K562 treated with DMSO at 1 percent for 4 hours (cell line): Measurements from ENCODE around the gene SFXN3. TPM values are rescaled to one million over a fixed set of nuclear protein-coding genes. Genes with fewer than 3 reads are reported as not detected.

Experiments
- total RNA-seq: library from RNA; unstranded; fragments of 300-600 nt; gene quantifications from 2 replicates; pipeline ENCODE4 v1.2.3, GENCODE V29; 2022; ENCODE audit not compliant: insufficient read depth

The SFXN3 gene, protein sequence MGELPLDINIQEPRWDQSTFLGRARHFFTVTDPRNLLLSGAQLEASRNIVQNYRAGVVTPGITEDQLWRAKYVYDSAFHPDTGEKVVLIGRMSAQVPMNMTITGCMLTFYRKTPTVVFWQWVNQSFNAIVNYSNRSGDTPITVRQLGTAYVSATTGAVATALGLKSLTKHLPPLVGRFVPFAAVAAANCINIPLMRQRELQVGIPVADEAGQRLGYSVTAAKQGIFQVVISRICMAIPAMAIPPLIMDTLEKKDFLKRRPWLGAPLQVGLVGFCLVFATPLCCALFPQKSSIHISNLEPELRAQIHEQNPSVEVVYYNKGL
- 1.3 and 3.2 TPM in 2 replicates for total RNA-seq

DNA sequence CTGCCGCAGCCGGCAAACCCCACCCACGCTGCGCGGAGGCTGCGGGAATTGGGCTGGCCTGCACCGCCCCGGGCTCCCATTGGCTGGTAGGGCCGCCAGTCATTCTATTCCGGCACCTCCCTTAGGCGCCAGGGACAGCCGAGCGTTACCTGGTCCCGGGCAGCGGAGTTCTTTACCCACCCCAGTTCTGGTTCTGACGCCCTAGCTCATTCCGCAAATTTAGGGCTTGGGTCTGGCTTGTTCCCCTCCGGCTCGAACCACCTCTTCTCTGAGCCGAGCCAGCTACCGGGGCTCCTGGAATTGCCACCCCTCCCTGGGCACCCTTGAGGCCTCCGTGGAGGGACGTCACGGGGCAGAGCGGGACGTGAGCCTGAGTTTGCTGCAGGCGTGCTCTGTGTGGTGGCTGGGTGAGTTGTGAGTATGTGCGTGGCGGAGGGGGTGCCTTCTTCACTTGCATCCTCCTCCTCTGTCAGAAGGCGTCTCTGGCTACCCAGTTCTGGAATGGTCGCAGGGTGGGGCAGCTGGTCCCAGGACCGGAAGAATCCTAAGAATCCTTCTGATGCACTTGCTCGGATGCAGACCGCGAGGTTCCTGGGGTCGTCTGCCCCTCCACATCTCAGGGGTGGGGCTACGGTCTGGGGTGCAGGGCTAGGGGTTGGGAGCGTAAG, at the start of gene SFXN3, which contains the start of gene PDZD7:
Gene SFXN3, plus strand, starts transcription at position 107 of the 668 bp plus-strand sequence. CDS start 3,461 bp downstream, outside the sequence.
Gene PDZD7, minus strand, starts transcription at position 2 of the 668 bp plus-strand sequence. CDS start 910 bp downstream, outside the sequence.

GRCh38 chr10:100986952-100987684, 43.9 kb upstream of the SFXN3 start, which contains the start of the genes MRPL43 and TWNK:
Gene MRPL43, minus strand, starts transcription at chr10:100987497. Its CDS starts 54 bp downstream, at chr10:100987443.
Gene TWNK, plus strand, starts transcription at chr10:100987543. Its CDS starts 668 bp downstream, at chr10:100988211.

DNA sequence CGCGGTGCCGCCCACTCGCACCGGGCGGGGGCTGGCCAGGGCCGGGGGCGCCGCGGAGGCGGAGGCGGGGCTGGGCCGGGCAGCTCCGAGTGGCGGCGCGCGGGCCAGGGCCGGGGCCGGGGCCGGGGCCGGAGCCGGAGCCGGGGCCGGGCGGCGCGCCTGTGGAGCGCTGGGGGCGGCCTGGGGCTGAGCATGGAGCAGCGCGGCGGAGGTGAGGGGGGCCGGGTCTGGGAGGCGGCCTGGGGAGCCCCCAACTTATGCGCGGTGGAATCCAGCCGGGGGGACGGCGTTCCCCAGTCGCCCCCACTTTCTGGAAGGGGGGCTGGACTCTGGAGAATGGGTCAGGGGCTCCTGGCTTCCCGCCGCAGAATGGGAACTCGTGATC, 31.3 kb upstream of the SFXN3 start, which contains the start of gene LZTS2:
Gene LZTS2, plus strand, starts transcription at position 67 of the 385 bp plus-strand sequence. CDS start 2,731 bp downstream, outside the sequence.

DNA sequence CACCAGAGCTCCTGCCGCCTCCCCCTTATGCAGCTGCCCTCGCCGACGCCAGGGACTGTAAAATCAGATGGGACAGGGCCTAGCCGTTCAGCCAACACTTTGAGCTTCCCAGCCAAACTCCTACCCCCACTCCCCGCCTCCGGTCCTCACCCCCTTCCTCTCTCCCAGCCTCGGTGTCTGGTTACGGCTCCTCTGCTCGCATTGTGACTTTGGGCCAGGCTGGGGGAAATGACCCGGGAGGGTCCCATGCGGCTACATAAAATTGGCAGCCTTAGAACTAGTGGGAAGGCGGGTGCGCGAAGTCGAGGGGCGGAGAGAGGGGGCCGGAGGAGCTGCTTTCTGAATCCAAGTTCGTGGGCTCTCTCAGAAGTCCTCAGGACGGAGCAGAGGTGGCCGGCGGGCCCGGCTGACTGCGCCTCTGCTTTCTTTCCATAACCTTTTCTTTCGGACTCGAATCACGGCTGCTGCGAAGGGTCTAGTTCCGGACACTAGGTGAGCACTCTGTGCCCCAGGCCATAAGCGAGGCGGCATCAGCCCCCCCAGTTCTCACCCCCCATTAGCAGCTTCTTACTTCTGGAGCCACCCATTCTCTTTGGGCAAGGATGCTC, 30.7 kb downstream of the SFXN3 start, which contains the start of gene KAZALD1:
Gene KAZALD1, plus strand, starts transcription at position 366 of the 608 bp plus-strand sequence. CDS start 604 bp downstream, outside the sequence.

Other genes starting within 250 kb of the SFXN3 start
- 7.7 and 13.0 TPM in 2 replicates for gene SLF2, start 118.3 kb upstream of the SFXN3 start, total RNA-seq
- 1.4 and 1.5 TPM in 2 replicates for gene SEMA4G, start 61.7 kb upstream of the SFXN3 start, total RNA-seq
- 39.6 and 47.3 TPM in 2 replicates for gene MRPL43, start 43.7 kb upstream of the SFXN3 start, total RNA-seq
- gene TWNK, start 43.7 kb upstream of the SFXN3 start, total RNA-seq = 4.1 and 6.2 TPM in 2 replicates
- 34.8 and 40.0 TPM in 2 replicates for gene LZTS2, start 31.4 kb upstream of the SFXN3 start, total RNA-seq
- 0.46 TPM in 1 of 2 replicates, not detected in the other for gene PDZD7, start 105 bp upstream of the SFXN3 start, total RNA-seq
- 13.4 and 16.8 TPM in 2 replicates for gene KAZALD1, start 30.8 kb downstream of the SFXN3 start, total RNA-seq
- 0.24 and 0.56 TPM in 2 replicates for gene TLX1, start 100.1 kb downstream of the SFXN3 start, total RNA-seq
- gene LBX1, start 198.2 kb downstream of the SFXN3 start, total RNA-seq = not detected in 2 replicates